Peyer's patch (tissue), 4 donors: ENCODE results near the gene AURKB. TPM values are rescaled to one million over a fixed set of nuclear protein-coding genes. Genes with fewer than 3 reads are reported as not detected.
"Not testable (repeated sequence)": the region's sequence is repeated elsewhere in the genome, so short reads cannot be mapped to it uniquely, and the experiment has no call there.

Experiments used
- DNase-seq, 3 donors: peaks; one replicate each; pipeline ENCODE4 v3.0.0-alpha.2; 2017 to 2019
- H3K27ac ChIP-seq, 4 donors: fragments of 200-600 bp; sonication (generic); one replicate each; pipeline ENCODE4 v1.5.1; 2016 to 2019
- H3K27me3 ChIP-seq, 2 donors: fragments of 200-600 bp; sonication (generic); one replicate each; pipeline ENCODE4 v1.5.1; 2019
- H3K36me3 ChIP-seq, 3 donors: fragments of 200-600 bp; sonication (generic); one replicate each; pipeline ENCODE4 v1.5.1; 2016 to 2019
- H3K4me1 ChIP-seq, 4 donors: fragments of 200-600 bp; sonication (generic); one replicate each; pipeline ENCODE4 v1.5.1; 2016 to 2019
- H3K4me3 ChIP-seq, 4 donors: fragments of 200-600 bp; sonication (generic); 1 replicate in 3 of 4; 2 replicates in 1 of 4; pipeline ENCODE4 v1.5.1; 2016 to 2019; ENCODE audit warnings: mild to moderate bottlenecking in 1 of 4
- H3K9me3 ChIP-seq, 4 donors: fragments of 200-600 bp; sonication (generic); one replicate each; pipeline ENCODE4 v1.5.1; 2016 to 2019; ENCODE audit warnings: mild to moderate bottlenecking in 1 of 4
- POLR2A ChIP-seq, 2 donors: fragments of 450-650 bp; IDR thresholded peaks; one replicate each; pipeline ENCODE4 v1.5.1; 2017; ENCODE audit warnings: antibody characterized with exemption in 2 of 2, mild to moderate bottlenecking in 2 of 2, moderate library complexity in 2 of 2
- total RNA-seq, 4 donors: library from RNA; depleted of rRNA; stranded (reverse); fragments of >200 nt; gene quantifications; one replicate each; pipeline ENCODE4 v1.1.0, GENCODE V29; 2016
- TF ChIP-seq, protein P1 (sequence below), 6 experiments: fragments of 450-650 bp in 4 of 6; fragments of 200-600 bp in 2 of 6; sonication (generic) in 1 of 6; IDR thresholded peaks; one replicate each; pipeline ENCODE4 v1.5.1; 2017 to 2019; ENCODE audit warnings: antibody characterized with exemption in 6 of 6, mild to moderate bottlenecking in 3 of 6, moderate library complexity in 1 of 6

The AURKB gene
- total RNA-seq, 4 donors from 2014 or later, result 10.5 to 111 (median 19.1) TPM

DNA sequence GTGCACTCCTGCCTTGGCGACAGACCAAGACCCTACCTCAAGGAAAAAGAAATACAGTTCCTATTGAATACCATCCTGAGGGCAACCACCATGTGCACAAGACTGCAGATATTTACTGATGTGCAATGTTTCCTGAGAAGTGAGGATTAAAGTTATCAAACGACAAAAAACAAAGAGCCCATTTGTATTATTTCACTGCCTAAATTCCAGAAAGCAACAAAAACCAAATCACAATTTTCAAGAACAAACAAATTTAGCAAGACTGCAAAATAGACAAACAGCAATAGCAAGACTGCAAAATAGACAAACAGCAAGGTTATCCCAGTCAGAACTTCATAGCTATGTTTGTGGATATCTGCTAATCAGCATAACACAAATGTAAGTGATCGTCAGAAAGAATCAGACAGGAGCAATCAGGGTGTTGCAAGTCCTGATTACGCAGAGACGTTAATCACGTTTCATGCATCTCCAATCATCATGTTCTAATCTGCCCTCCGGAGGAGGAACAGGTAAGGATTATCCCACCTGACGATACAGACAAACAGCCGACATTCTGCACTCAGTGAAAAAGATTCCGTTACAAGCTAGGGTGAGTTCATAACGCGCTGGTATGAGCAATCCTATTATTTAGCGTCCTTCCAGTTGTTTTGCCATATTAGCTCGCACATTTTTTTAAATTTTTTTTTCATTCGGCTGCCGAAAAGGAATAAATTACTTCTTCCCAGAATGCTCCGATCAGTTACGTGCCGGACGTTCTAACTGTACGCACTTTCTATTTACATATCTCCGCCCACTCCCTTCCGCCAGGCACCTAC, 37.1 kb downstream of the AURKB start:
- Histone ChIP-seq H3K27me3 (no peaks in the 10 kb centered on the region), H3K9me3 (no peaks in the 10 kb centered on the region), H3K36me3 (no peaks in the 10 kb centered on the region), H3K4me1 (peaks cover 6 to 28% (median 9%) of the 10 kb centered on the region in 4 donors), H3K27ac (peak overlapping the region; percentile 80 to 95 (median 89)), H3K4me3 (peak overlapping the region; percentile 36 to 46 (median 42))
- peak; percentile 100 for TF ChIP-seq POLR2A (IDR thresholded peaks at IDR 0.05)
- TF ChIP-seq, protein P1, sequence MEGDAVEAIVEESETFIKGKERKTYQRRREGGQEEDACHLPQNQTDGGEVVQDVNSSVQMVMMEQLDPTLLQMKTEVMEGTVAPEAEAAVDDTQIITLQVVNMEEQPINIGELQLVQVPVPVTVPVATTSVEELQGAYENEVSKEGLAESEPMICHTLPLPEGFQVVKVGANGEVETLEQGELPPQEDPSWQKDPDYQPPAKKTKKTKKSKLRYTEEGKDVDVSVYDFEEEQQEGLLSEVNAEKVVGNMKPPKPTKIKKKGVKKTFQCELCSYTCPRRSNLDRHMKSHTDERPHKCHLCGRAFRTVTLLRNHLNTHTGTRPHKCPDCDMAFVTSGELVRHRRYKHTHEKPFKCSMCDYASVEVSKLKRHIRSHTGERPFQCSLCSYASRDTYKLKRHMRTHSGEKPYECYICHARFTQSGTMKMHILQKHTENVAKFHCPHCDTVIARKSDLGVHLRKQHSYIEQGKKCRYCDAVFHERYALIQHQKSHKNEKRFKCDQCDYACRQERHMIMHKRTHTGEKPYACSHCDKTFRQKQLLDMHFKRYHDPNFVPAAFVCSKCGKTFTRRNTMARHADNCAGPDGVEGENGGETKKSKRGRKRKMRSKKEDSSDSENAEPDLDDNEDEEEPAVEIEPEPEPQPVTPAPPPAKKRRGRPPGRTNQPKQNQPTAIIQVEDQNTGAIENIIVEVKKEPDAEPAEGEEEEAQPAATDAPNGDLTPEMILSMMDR (IDR thresholded peaks at IDR 0.05), result peak in 2 of 6 experiments; percentile 0 to 28
- DNase-seq, result peak; percentile 59 to 94 (median 88)

DNA sequence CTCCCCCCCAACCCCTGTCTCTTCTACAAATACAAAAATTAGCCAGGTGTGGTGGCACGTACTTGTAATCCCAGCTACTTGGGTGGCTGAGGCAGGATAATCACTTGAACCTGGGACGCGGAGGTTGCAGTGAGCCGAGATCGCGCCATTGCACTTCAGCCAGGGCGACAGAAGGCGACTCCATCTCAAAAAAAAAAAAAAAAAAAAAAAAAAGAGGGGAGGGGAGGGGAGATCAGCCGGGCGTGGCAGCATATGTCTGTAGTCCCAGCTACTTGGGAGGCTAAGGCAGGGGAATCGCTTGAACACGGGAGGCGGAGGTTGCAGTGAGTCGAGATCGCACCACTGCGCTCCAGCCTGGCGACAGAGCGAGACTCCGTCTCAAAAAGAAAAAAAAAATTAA, 40.2 kb downstream of the AURKB start:
- H3K27ac ChIP-seq, H3K4me3 ChIP-seq, DNase-seq, H3K36me3 ChIP-seq, H3K27me3 ChIP-seq, H3K9me3 ChIP-seq: not testable (repeated sequence)
- H3K4me1 ChIP-seq, result peaks cover 0 to 11% (median 0%) of the 10 kb centered on the region in 4 donors

DNA sequence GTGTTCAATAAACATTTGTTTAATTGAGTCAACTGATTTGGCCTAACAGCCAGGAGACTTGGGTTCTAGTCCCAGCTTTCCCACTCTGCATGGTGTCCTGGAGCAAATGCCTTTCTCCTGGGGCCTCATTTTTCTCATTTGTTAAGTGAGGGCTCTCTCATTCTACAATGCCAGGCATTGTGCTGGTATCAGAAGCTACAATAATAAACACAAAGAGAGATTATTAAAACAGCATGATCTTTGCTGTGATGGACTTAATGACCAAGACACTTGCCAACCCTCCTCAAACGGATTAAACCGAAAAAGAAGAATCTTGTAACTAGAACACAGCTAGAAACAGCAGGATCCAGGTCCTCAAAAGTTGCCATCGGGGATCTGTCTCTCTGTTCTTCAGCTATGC, 42.8 kb downstream of the AURKB start:
- TF ChIP-seq POLR2A (IDR thresholded peaks at IDR 0.05), result no peak
- TF ChIP-seq, protein P1 (IDR thresholded peaks at IDR 0.05), result no peak
- H3K27me3 ChIP-seq, result no peaks in the 10 kb centered on the region
- no peak for DNase-seq
- peaks cover 0 to 19% (median 9%) of the 10 kb centered on the region in 4 donors for H3K4me1 ChIP-seq
- no peaks in the 10 kb centered on the region for H3K36me3 ChIP-seq
- no peak overlapping the region for H3K27ac ChIP-seq
- no peaks in the 10 kb centered on the region for H3K9me3 ChIP-seq
- no peak overlapping the region for H3K4me3 ChIP-seq

DNA sequence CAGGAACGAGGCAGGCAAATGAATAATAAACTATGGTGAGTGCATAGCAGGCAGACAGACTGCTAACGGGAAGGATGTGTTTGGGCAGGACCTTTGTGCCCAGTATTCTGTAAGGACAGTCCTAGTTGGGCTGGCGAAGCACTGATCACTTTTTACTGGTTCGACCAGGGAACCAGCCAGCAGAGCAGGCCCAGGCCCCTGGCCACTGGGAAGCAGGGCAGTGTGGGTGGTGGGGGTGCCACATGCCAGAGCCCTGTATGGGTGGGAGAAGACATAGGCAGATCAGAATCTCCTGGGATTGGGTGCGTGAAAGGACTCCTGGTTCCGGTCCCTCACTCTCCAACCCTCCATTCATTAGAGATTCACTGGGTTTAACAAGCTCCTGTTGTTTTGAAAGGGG, 43.6 kb downstream of the AURKB start:
- peak in 1 of 3 donors; percentile 11 for DNase-seq
- H3K9me3 ChIP-seq, result no peaks in the 10 kb centered on the region
- peaks cover under 1 to 22% (median 11%) of the 10 kb centered on the region in 4 donors for H3K4me1 ChIP-seq
- H3K27ac ChIP-seq, result no peak overlapping the region
- H3K27me3 ChIP-seq, result no peaks in the 10 kb centered on the region
- TF ChIP-seq POLR2A (IDR thresholded peaks at IDR 0.05), result no peak
- TF ChIP-seq, protein P1 (IDR thresholded peaks at IDR 0.05), result no peak
- H3K36me3 ChIP-seq, result no peaks in the 10 kb centered on the region
- H3K4me3 ChIP-seq, result no peak overlapping the region

DNA sequence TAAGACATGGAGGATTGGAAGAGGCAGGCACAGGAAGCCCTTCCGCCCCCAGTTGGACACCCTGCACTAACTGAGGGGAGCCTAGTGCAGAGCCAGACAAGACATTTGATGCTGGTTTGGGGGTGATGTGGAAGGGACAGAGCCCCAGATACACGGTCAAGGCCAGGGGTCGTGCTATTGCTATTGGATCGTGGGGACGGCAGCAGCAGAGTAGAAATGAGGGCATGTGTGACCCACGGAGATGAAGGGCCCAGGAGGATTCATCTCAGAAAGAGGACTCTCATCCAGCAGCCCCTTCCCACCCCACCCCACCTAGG, 45.6 kb downstream of the AURKB start:
- Histone ChIP-seq H3K4me1 (peaks cover 9 to 39% (median 16%) of the 10 kb centered on the region in 4 donors), H3K4me3 (no peak overlapping the region), H3K27me3 (no peaks in the 10 kb centered on the region), H3K27ac (peak overlapping the region; percentile 99 to 100 (median 100)), H3K9me3 (no peaks in the 10 kb centered on the region), H3K36me3 (peaks cover 0 to 14% (median 0%) of the 10 kb centered on the region in 3 donors)
- peak in 1 of 3 donors; percentile 31 for DNase-seq
- TF ChIP-seq POLR2A (IDR thresholded peaks at IDR 0.05), result no peak
- TF ChIP-seq, protein P1 (IDR thresholded peaks at IDR 0.05), result no peak
